DND-41 (cell line): Measurements from ENCODE around the gene POLDIP3.
"Not testable (repeated sequence)": the region's sequence is repeated elsewhere in the genome, so short reads cannot be mapped to it uniquely, and the experiment has no call there.

Experiments used
- EZH2 ChIP-seq: IDR thresholded peaks from 3 replicates; pipeline ENCODE4 v1.6.1; 2012; ENCODE audit warnings: borderline replicate concordance, low read depth, mild to moderate bottlenecking, moderate library complexity, low read length, inconsistent platforms; ENCODE audit not compliant: severe bottlenecking
- TF ChIP-seq, protein P1 (sequence below): IDR thresholded peaks from 2 replicates; pipeline ENCODE4 v1.5.1; 2012; ENCODE audit warnings: borderline replicate concordance, low read length, moderate library complexity, mild to moderate bottlenecking; ENCODE audit not compliant: poor library complexity, severe bottlenecking; ENCODE audit errors: extremely low read depth

DNA sequence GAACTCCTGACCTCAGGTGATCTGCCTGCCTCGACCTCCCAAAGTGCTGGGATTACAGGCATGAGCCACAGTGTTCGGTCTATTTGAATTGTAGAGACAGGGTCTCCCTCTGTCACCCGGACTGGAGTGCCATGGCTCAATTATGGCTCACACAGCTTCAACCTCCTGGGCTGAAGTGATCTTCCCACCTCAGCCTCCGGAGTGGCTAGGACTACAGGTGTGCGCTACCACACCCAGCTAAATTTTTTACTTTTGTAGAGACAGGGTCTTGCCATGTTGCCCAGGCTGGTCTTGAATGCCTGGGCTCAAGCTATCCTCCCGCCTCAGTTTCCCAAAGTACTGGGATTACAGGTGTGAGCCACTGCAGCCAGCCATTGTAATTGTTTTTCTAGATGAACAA is 46.7 kb downstream of the POLDIP3 start:
- TF ChIP-seq, protein P1, sequence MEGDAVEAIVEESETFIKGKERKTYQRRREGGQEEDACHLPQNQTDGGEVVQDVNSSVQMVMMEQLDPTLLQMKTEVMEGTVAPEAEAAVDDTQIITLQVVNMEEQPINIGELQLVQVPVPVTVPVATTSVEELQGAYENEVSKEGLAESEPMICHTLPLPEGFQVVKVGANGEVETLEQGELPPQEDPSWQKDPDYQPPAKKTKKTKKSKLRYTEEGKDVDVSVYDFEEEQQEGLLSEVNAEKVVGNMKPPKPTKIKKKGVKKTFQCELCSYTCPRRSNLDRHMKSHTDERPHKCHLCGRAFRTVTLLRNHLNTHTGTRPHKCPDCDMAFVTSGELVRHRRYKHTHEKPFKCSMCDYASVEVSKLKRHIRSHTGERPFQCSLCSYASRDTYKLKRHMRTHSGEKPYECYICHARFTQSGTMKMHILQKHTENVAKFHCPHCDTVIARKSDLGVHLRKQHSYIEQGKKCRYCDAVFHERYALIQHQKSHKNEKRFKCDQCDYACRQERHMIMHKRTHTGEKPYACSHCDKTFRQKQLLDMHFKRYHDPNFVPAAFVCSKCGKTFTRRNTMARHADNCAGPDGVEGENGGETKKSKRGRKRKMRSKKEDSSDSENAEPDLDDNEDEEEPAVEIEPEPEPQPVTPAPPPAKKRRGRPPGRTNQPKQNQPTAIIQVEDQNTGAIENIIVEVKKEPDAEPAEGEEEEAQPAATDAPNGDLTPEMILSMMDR, result not testable (repeated sequence)
- not testable (repeated sequence) for TF ChIP-seq EZH2
